Neural crest cell (in vitro differentiated cells): Measurements from ENCODE around the gene ZBTB18. TPM values are rescaled to one million over a fixed set of nuclear protein-coding genes. Genes with fewer than 3 reads are reported as not detected.

Experiments used
- DNase-seq: peaks from one replicate; pipeline ENCODE4 v3.0.0; 2021; ENCODE audit warnings: low read depth, mixed read lengths, low spot score
- H3K27ac Mint-ChIP-seq: one replicate; pipeline ENCODE4 v1.8.0; 2021; ENCODE audit warnings: mild to moderate bottlenecking, mixed read lengths; ENCODE audit not compliant: unreplicated experiment
- H3K27me3 Mint-ChIP-seq: 2 replicates; pipeline ENCODE4 v1.8.0; 2021; ENCODE audit warnings: low read depth, mild to moderate bottlenecking, mixed read lengths
- H3K36me3 Mint-ChIP-seq: 2 replicates; pipeline ENCODE4 v1.8.0; 2021; ENCODE audit warnings: low read depth, mild to moderate bottlenecking, mixed read lengths
- H3K4me1 Mint-ChIP-seq: 2 replicates; pipeline ENCODE4 v1.8.0; 2021; ENCODE audit warnings: mixed read lengths
- H3K4me3 Mint-ChIP-seq: one replicate; pipeline ENCODE4 v1.8.0; 2021; ENCODE audit warnings: mild to moderate bottlenecking, mixed read lengths
- H3K9me3 Mint-ChIP-seq: 2 replicates; pipeline ENCODE4 v1.8.0; 2021; ENCODE audit warnings: mixed read lengths
- CTCF ChIP-seq: fragments of 200-600 bp; sonication (generic); conservative IDR thresholded peaks from 2 replicates; pipeline ENCODE4 v1.5.0; 2021; ENCODE audit warnings: antibody characterized with exemption, mild to moderate bottlenecking
- total RNA-seq: library from RNA; stranded (reverse); gene quantifications from 2 replicates; pipeline ENCODE4 v1.2.1, GENCODE V29; 2021

The ZBTB18 gene
- total RNA-seq, 1 donor from 2014 or later: 29.3 TPM

- H3K36me3 Mint-ChIP-seq: peaks cover 4% of the 10 kb centered on the region
- peaks cover 5% of the 10 kb centered on the region for H3K4me1 Mint-ChIP-seq
- H3K9me3 Mint-ChIP-seq: peaks cover 13% of the 10 kb centered on the region
- H3K4me3 Mint-ChIP-seq: no peak overlapping the region
- H3K27me3 Mint-ChIP-seq: peaks cover 10% of the 10 kb centered on the region
- DNase-seq: no peak
- H3K27ac Mint-ChIP-seq: no peak overlapping the region
- TF ChIP-seq CTCF: no peak
Measured at GRCh38 chr1:244085891-244086290, 34.8 kb downstream of the ZBTB18 start.

- Mint-ChIP-seq H3K27ac (no peak overlapping the region), H3K4me1 (peaks cover 5% of the 10 kb centered on the region), H3K36me3 (peaks cover 4% of the 10 kb centered on the region), H3K4me3 (no peak overlapping the region), H3K27me3 (peaks cover 10% of the 10 kb centered on the region), H3K9me3 (peaks cover 13% of the 10 kb centered on the region)
- TF ChIP-seq CTCF: no peak
- DNase-seq: no peak
Measured at GRCh38 chr1:244087021-244087560, 36.0 kb downstream of the ZBTB18 start.

- Mint-ChIP-seq H3K4me3 (no peak overlapping the region), H3K4me1 (peaks cover 9% of the 10 kb centered on the region), H3K36me3 (peaks cover 4% of the 10 kb centered on the region), H3K27ac (no peak overlapping the region), H3K27me3 (peaks cover 7% of the 10 kb centered on the region), H3K9me3 (peaks cover 10% of the 10 kb centered on the region)
- no peak for TF ChIP-seq CTCF
- DNase-seq: no peak
Measured at GRCh38 chr1:244087611-244088010, 36.5 kb downstream of the ZBTB18 start.

- H3K4me1 Mint-ChIP-seq: peaks cover 14% of the 10 kb centered on the region
- H3K4me3 Mint-ChIP-seq: no peak overlapping the region
- peaks cover 4% of the 10 kb centered on the region for H3K36me3 Mint-ChIP-seq
- TF ChIP-seq CTCF: no peak
- H3K27ac Mint-ChIP-seq: no peak overlapping the region
- no peak for DNase-seq
- H3K27me3 Mint-ChIP-seq: peaks cover 3% of the 10 kb centered on the region
- H3K9me3 Mint-ChIP-seq: peaks cover 8% of the 10 kb centered on the region
Measured at GRCh38 chr1:244088161-244088560, 37.1 kb downstream of the ZBTB18 start.

GRCh38 chr1:244089561-244089960, 38.5 kb downstream of the ZBTB18 start:
- peaks cover 14% of the 10 kb centered on the region for H3K4me1 Mint-ChIP-seq
- H3K36me3 Mint-ChIP-seq: peaks cover 4% of the 10 kb centered on the region
- DNase-seq: no peak
- no peak overlapping the region for H3K27ac Mint-ChIP-seq
- peaks cover 8% of the 10 kb centered on the region for H3K9me3 Mint-ChIP-seq
- H3K27me3 Mint-ChIP-seq: peaks cover 3% of the 10 kb centered on the region
- TF ChIP-seq CTCF: no peak
- no peak overlapping the region for H3K4me3 Mint-ChIP-seq
